HCT116 (cell line): ENCODE measurements around the gene PPARGC1A.

Source experiments
- CEBPB ChIP-seq: IDR thresholded peaks from 2 replicates; pipeline ENCODE4 v1.6.1; 2012; ENCODE audit warnings: low read depth
- CTCF ChIP-seq, 3 experiments: fragments of 200-600 bp in 1 of 3; sonication (generic) in 1 of 3; IDR thresholded peaks in 2 of 3; conservative IDR thresholded peaks in 1 of 3; 2 replicates each; pipeline ENCODE4 v1.5.1; 2012 to 2017; ENCODE audit warnings: low read depth in 2 of 3, low read length in 2 of 3, antibody characterized with exemption in 1 of 3, borderline replicate concordance in 1 of 3, control low read depth in 1 of 3, mild to moderate bottlenecking in 1 of 3, mixed read lengths in 1 of 3, mixed run types in 1 of 3, moderate library complexity in 1 of 3; ENCODE audit not compliant: insufficient read depth in 1 of 3
- POLR2A ChIP-seq: IDR thresholded peaks from 2 replicates; pipeline ENCODE4 v1.7.0; 2011; ENCODE audit warnings: borderline replicate concordance; ENCODE audit not compliant: insufficient read depth, insufficient read length; ENCODE audit errors: extremely low read depth
- SRF ChIP-seq: IDR thresholded peaks from 2 replicates; pipeline ENCODE4 v1.6.1; 2012; ENCODE audit warnings: low read depth
- TCF7L2 ChIP-seq: IDR thresholded peaks from 2 replicates; pipeline ENCODE4 v1.7.0; 2011; ENCODE audit warnings: borderline replicate concordance, inconsistent platforms; ENCODE audit not compliant: insufficient read depth, insufficient read length; ENCODE audit errors: extremely low read depth

- no peak for TF ChIP-seq CTCF (IDR thresholded peaks at IDR 0.05 in 2 of 3, conservative IDR thresholded peaks at IDR 0.05 in 1 of 3; ENCODE audit: borderline replicate concordance in 1 of 3, insufficient read depth in 1 of 3, low read depth in 2 of 3, low read length in 2 of 3)
- no peak for TF ChIP-seq CEBPB
- no peak for TF ChIP-seq SRF
- no peak for TF ChIP-seq TCF7L2
- TF ChIP-seq POLR2A = no peak
Observed at GRCh38 chr4:23745377-23745776, 144.5 kb downstream of the PPARGC1A start.
